KMS-11 (cell line): Measurements from ENCODE around the gene ISL1.

Experiments used
- H2AFZ ChIP-seq: fragments of 200-600 bp; sonication (generic); 2 replicates; pipeline ENCODE4 v1.6.1; 2016; ENCODE audit warnings: antibody characterized with exemption, mixed run types, low read depth
- H3K27ac ChIP-seq: fragments of 200-600 bp; sonication (generic); 2 replicates; pipeline ENCODE4 v1.6.1; 2016; ENCODE audit warnings: mild to moderate bottlenecking, mixed run types
- H3K27me3 ChIP-seq: fragments of 200-600 bp; sonication (generic); 2 replicates; pipeline ENCODE4 v1.6.1; 2017; ENCODE audit warnings: mild to moderate bottlenecking, low read depth, mixed run types, moderate library complexity; ENCODE audit not compliant: insufficient read depth
- H3K36me3 ChIP-seq: fragments of 200-600 bp; sonication (generic); 2 replicates; pipeline ENCODE4 v1.6.1; 2017; ENCODE audit warnings: mild to moderate bottlenecking, mixed run types; ENCODE audit not compliant: insufficient read depth
- H3K4me1 ChIP-seq: fragments of 200-600 bp; sonication (generic); 2 replicates; pipeline ENCODE4 v1.6.1; 2016; ENCODE audit warnings: mild to moderate bottlenecking, low read depth, mixed run types; ENCODE audit not compliant: poor library complexity, severe bottlenecking
- H3K4me2 ChIP-seq: fragments of 200-600 bp; sonication (generic); 2 replicates; pipeline ENCODE4 v1.7.0; 2016; ENCODE audit warnings: mild to moderate bottlenecking, mixed run types
- H3K4me3 ChIP-seq: fragments of 200-600 bp; sonication (generic); IDR thresholded peaks from 2 replicates; pipeline ENCODE4 v1.6.1; 2017; ENCODE audit warnings: low read depth, low read length, mixed read lengths; ENCODE audit not compliant: insufficient read depth
- H3K79me2 ChIP-seq: fragments of 200-600 bp; sonication (generic); 2 replicates; pipeline ENCODE4 v1.6.1; 2016; ENCODE audit warnings: low read depth, mixed run types; ENCODE audit not compliant: insufficient read depth
- H3K9ac ChIP-seq: fragments of 200-600 bp; sonication (generic); 2 replicates; pipeline ENCODE4 v1.6.1; 2016; ENCODE audit warnings: mild to moderate bottlenecking, mixed run types
- H4K20me1 ChIP-seq: fragments of 200-600 bp; sonication (generic); 2 replicates; pipeline ENCODE4 v1.6.1; 2016; ENCODE audit warnings: mild to moderate bottlenecking, mixed run types; ENCODE audit not compliant: insufficient read depth
- TF ChIP-seq, protein P1 (sequence below): fragments of 200-600 bp; sonication (generic); conservative IDR thresholded peaks from 2 replicates; pipeline ENCODE4 v1.6.1; 2017; ENCODE audit warnings: low read depth, mild to moderate bottlenecking, antibody characterized with exemption, low read length, moderate library complexity, mixed read lengths

Gene ISL1

DNA sequence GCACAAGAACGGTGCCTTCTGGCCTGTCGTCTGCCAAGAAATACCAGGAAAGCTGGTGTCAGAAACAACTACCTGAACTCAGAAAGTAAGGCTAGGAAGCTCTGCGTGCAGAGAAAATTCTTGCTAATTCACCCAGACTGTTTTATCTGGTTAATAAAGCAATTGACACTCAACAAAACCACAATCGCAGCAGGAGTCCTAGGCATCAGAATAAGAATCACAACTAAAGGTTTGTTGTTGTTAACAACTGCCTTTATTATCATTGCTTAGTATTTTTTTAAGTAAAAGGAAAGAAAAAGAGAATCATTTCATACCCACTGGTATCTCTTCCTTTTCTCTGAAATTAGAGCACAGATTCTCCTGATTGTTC lies 3.9 kb upstream of the ISL1 start:
- H3K4me2 ChIP-seq, result peak overlapping the region; percentile 78
- H4K20me1 ChIP-seq, result no peaks in the 10 kb centered on the region
- peaks cover 28% of the 10 kb centered on the region for H3K4me1 ChIP-seq
- peak overlapping the region; percentile 55 for H3K27ac ChIP-seq
- peak overlapping the region; percentile 70 for H2AFZ ChIP-seq
- no peaks in the 10 kb centered on the region for H3K36me3 ChIP-seq
- TF ChIP-seq, protein P1, sequence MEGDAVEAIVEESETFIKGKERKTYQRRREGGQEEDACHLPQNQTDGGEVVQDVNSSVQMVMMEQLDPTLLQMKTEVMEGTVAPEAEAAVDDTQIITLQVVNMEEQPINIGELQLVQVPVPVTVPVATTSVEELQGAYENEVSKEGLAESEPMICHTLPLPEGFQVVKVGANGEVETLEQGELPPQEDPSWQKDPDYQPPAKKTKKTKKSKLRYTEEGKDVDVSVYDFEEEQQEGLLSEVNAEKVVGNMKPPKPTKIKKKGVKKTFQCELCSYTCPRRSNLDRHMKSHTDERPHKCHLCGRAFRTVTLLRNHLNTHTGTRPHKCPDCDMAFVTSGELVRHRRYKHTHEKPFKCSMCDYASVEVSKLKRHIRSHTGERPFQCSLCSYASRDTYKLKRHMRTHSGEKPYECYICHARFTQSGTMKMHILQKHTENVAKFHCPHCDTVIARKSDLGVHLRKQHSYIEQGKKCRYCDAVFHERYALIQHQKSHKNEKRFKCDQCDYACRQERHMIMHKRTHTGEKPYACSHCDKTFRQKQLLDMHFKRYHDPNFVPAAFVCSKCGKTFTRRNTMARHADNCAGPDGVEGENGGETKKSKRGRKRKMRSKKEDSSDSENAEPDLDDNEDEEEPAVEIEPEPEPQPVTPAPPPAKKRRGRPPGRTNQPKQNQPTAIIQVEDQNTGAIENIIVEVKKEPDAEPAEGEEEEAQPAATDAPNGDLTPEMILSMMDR, result no peak
- H3K4me3 ChIP-seq, result no peak overlapping the region
- H3K9ac ChIP-seq, result peak overlapping the region; percentile 43; the same call in 1 of the 2 replicates
- no peaks in the 10 kb centered on the region for H3K27me3 ChIP-seq
- no peaks in the 10 kb centered on the region for H3K79me2 ChIP-seq

DNA sequence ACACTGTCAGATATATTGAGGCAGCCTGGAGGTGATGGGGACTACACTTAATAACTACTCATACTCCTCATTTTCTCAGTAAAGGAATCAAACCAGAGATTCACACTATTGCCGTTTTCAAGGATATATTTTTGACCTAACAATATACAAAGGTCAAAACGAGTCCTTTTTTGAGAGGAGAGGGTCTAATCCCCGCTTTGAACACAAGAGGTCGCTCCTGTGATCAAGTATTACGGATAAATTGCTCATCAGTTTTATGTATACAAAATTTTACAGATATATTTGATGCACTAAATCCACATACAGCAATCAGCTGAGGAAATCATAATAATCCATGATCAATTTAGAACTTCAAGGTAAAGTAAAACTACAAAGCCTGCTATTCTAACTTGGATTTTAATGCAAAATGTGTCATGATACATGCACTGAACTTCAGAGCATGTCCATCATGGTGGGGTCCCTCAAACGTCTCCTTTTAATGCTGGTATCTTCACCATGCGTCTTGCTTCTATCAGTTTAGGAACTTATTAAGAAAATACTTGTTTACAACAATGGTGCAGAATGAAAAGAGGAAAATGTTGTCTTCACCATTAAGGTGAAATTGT lies 2.5 kb upstream of the ISL1 start:
- Histone ChIP-seq H3K4me1 (peaks cover 20% of the 10 kb centered on the region), H2AFZ (no peak overlapping the region), H4K20me1 (no peaks in the 10 kb centered on the region), H3K4me2 (no peak overlapping the region), H3K27me3 (no peaks in the 10 kb centered on the region), H3K9ac (no peak overlapping the region), H3K36me3 (no peaks in the 10 kb centered on the region), H3K79me2 (no peaks in the 10 kb centered on the region), H3K4me3 (no peak overlapping the region), H3K27ac (no peak overlapping the region)
- TF ChIP-seq, protein P1, result peak; percentile 26

DNA sequence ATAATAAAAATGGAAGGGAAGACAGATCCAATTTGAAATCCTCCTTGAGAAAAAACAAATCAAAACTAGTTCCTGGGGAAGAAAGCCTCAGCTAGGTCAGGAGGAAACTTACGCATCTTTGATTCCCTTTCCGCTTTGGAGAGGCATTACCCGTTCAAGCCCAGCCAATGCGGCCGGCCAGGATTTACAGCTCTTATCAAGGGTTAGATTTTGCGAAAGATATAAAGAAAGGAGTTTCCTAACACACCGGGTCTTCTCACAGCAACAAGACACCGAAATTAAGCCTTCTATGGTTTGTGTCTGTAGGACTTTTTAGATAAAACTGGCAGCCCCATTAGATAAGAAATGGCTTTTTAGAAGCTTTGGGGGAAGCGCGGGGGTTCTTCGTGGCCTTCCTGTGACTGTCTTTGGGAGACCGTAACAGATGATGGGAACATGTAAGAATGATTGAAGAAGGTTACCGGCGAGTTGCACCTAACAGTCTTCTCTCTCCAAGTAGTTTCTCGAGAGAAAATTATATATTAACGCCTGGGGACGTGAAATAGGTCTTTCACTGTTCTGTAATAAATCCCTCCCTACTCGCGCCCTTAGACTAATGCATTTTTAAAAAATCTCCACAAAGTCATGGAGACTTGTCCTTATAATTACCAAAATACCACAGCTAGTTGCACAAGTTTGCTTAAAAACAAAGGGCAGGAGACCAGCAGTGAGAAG lies 1.3 kb upstream of the ISL1 start:
- Histone ChIP-seq H3K4me3 (no peak overlapping the region), H4K20me1 (no peaks in the 10 kb centered on the region), H3K4me1 (peaks cover 20% of the 10 kb centered on the region), H3K4me2 (no peak overlapping the region), H3K27me3 (no peaks in the 10 kb centered on the region), H3K79me2 (no peaks in the 10 kb centered on the region), H3K36me3 (no peaks in the 10 kb centered on the region), H3K27ac (no peak overlapping the region), H3K9ac (no peak overlapping the region), H2AFZ (no peak overlapping the region)
- TF ChIP-seq, protein P1, result no peak

GRCh38 chr5:51382521-51383130 lies 622 bp upstream of the ISL1 start:
- Histone ChIP-seq H3K36me3 (no peaks in the 10 kb centered on the region), H3K27me3 (no peaks in the 10 kb centered on the region), H3K79me2 (no peaks in the 10 kb centered on the region), H4K20me1 (no peaks in the 10 kb centered on the region), H3K4me2 (no peak overlapping the region), H3K4me3 (no peak overlapping the region), H3K4me1 (peaks cover 20% of the 10 kb centered on the region), H2AFZ (no peak overlapping the region), H3K9ac (no peak overlapping the region), H3K27ac (no peak overlapping the region)
- TF ChIP-seq, protein P1, result no peak
